GM12874 (cell line): ENCODE data around the gene CCDC107.

Experiments
- TF ChIP-seq, protein P1 (sequence below): IDR thresholded peaks from 2 replicates; pipeline ENCODE4 v1.5.1; 2011; ENCODE audit warnings: low read depth, mild to moderate bottlenecking, control low read depth, low read length, moderate library complexity; ENCODE audit not compliant: insufficient read depth

The CCDC107 gene

DNA sequence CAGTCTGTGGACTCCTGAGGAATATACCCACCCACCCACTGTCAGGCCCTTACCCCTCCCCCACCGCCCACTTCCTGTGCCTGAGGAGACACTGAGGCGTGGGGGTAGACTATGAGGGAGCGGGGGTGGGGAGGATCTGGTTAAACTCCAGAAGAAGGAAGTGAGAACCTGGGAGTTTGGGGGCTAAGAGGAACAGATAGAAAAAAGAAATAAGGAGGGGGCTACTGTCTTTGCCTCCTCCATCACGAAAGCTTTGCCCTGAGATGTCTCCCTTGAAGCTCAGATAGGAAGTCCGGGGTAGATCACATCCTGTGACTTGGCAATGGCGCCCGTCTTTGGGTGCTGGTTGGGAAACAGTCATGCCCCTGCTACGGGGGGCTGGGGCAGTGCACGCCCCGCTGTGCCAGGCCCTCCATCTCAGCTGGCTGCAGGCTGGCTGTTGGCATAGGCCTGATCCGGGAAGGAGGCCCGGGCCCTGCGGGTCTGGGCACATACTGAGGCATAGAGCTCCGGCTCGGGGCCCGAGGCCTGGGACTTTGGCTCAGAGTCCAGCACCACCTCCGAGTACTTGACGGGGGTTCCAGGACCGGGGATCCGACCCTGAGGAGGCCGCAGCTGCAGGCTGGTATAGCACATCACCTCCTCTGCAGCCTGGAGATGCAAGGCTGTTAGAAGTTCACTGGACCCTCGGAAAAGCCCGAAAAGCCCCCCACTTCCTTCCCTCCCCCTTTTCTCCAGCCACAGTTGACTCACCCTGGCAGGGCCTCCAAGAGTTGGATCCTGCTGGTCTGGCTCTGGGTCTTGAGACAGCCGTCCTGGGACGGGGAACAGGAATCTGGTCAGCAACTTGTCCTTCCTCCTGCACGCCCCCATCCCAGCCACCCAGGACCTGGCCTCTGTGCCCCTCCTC, 8.4 kb upstream of the CCDC107 start:
- TF ChIP-seq, protein P1, sequence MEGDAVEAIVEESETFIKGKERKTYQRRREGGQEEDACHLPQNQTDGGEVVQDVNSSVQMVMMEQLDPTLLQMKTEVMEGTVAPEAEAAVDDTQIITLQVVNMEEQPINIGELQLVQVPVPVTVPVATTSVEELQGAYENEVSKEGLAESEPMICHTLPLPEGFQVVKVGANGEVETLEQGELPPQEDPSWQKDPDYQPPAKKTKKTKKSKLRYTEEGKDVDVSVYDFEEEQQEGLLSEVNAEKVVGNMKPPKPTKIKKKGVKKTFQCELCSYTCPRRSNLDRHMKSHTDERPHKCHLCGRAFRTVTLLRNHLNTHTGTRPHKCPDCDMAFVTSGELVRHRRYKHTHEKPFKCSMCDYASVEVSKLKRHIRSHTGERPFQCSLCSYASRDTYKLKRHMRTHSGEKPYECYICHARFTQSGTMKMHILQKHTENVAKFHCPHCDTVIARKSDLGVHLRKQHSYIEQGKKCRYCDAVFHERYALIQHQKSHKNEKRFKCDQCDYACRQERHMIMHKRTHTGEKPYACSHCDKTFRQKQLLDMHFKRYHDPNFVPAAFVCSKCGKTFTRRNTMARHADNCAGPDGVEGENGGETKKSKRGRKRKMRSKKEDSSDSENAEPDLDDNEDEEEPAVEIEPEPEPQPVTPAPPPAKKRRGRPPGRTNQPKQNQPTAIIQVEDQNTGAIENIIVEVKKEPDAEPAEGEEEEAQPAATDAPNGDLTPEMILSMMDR = no peak

DNA sequence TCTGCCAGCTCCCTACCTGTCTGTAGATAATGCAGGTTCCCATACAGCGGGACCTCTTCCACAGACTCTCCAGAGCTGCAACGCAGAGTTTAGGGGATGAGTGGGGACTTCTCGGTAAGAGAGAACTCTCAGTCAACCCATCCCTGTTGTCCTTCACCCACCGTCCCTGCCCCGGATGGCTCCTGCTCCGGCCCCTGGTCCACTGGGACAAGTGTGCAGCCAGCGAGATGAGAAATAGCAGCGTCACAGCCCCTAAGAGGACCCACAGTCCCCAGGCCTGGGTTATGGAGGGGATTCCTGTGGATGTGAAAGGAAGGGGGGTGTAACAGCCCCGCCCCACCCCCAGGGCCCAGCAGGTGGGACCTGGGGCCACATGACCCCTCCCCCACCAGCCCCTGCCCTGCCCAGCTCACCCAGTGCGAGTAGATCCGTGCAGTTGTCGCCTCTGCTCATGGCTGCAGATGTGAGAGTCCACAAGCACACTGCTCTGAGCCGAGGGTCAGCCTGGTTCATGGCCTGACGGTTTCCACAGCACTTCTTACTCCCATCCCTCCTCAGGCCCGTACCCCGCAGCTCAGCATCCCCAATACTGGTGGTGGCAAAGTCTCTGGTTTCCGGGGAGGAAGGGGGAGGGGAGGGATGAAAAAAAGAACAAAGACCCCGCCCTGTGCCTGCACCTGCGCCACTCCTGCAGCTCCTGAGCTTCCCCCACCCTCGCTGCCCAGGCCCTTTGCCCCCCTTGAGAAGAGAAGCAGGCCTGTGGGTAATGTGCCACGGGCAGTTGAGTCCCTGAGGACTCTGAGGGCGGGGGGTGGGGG, 7.5 kb upstream of the CCDC107 start, which contains the start of gene SIT1:
Gene SIT1, minus strand, starts transcription at position 591 of the 818 bp plus-strand sequence. Its CDS starts 78 bp downstream, at position 513.
- TF ChIP-seq, protein P1 = no peak

DNA sequence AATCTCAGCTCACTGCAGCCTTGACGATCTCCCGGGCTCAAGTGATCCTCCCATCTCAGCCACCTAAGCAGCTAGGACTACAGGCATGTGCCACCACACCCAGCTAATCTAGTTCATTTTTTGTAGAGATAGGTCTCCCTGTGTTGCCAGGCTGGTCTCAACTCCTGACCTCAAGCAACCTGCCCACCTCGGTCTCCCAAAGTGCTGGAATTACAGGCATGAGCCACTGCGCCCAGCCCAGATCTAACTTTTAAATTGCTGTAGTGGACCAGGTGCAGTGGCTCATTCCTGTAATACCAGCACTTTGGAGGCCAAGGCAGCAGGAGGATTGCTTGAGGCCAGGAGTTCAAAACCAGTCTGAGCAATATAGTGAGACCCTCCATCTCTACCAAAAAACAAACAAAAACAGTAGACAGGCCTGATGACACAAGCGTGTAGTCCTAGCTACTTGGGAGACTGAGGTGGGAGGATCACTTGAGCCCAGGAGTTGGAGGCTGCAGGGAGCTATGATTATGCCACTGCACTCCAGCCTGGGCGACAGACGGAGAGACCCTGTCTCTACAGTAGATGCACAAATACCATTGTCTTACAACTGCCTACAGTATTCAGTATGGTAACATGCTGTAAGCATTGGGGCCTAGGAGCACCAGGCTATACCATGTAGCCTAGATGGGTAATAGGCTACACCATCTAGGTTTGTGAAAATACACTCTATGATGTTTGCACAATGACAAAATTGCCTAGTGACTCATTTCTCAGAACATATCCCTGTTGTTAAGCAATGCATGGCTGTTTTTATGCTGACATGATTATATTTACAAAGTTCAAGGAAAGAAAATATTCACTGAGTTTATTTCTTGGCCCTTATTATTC, 5.9 kb upstream of the CCDC107 start:
- TF ChIP-seq, protein P1 = no peak

DNA sequence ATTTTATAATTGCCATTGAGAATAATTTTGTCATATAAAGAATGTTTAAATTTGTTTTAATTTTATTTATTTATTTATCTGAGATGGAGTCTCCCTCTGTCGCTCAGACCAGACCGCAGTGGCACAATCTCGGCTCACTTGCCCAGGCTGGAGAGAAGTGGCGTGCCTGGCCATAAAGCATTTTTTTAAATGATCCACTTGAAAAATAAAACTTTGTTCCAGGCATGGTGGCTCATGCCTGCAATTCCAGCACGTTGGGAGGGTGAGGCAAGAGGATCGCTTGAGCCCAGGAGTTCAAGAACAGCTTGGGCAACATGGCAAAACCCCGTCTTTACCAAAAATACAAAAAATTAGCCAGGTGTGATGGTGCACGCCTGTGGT, 5.3 kb upstream of the CCDC107 start:
- TF ChIP-seq, protein P1 = no peak

DNA sequence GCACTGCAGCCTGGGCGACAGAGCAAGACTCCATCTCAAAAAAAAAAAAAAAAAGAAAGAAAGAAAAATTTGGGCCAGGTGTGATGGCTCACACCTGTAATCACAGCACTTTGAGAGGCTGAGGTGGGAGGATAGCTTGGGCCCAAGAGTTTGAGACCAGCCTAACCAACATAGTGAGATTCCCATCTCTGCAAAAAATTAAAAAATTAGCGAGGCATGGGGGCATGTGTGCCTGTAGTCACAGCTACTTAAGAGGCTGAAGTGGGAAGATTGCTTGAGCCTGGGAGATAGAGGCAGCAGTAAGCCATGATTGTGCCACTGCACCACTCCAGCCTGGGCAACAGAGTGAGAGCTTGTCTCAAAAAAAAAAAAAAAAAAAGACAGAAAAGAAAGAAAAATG, 4.5 kb upstream of the CCDC107 start:
- TF ChIP-seq, protein P1 = no peak

DNA sequence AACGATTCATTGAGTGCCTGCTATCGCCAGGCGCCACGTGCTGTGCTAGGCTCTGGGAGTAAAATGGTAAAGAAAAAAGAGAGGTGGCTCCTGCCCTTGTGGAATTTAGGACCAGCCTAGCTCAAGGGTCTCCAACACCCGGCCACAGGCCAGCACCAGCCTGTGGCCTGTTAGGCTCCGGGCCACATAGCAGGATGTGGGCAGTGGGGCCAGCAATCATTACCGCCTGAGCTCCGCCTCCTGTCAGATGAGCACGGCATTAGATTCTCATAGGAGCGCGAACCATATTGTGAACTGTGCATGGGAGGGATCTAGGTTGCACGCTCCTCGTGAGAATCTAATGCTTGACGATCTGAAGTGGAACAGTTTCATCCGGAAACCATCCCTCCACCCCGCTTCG, 1.7 kb upstream of the CCDC107 start:
- TF ChIP-seq, protein P1 = no peak
